GM20000 (cell line): ENCODE measurements around the gene EEIG1.

Experiments
- DNase-seq: peaks from one replicate; pipeline ENCODE4 v3.0.0; 2012; ENCODE audit warnings: low spot score
- TF ChIP-seq, protein P1 (sequence below): IDR thresholded peaks from 2 replicates; pipeline ENCODE4 v1.5.1; 2012; ENCODE audit warnings: mild to moderate bottlenecking, control low read depth; ENCODE audit errors: extremely low read depth, missing control alignments

EEIG1 gene

DNA sequence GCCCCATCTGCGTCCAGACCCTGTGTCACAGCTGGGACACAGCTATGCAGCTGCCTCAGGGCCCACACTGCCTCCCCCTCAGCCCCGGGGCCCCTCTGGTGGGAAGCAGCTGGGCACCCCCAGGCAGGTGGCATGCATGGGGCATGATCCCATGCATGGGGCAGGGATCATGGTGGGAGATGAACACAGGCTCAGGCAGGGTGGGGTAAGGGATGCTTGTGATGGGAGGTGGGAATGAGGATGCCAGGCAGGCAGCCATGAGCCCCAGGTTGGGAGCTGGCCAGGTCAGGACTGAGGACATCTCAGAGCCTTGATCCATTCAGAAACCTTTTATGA is 19.7 kb downstream of the EEIG1 start:
- no peak for DNase-seq
- TF ChIP-seq, protein P1, sequence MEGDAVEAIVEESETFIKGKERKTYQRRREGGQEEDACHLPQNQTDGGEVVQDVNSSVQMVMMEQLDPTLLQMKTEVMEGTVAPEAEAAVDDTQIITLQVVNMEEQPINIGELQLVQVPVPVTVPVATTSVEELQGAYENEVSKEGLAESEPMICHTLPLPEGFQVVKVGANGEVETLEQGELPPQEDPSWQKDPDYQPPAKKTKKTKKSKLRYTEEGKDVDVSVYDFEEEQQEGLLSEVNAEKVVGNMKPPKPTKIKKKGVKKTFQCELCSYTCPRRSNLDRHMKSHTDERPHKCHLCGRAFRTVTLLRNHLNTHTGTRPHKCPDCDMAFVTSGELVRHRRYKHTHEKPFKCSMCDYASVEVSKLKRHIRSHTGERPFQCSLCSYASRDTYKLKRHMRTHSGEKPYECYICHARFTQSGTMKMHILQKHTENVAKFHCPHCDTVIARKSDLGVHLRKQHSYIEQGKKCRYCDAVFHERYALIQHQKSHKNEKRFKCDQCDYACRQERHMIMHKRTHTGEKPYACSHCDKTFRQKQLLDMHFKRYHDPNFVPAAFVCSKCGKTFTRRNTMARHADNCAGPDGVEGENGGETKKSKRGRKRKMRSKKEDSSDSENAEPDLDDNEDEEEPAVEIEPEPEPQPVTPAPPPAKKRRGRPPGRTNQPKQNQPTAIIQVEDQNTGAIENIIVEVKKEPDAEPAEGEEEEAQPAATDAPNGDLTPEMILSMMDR, result no peak

DNA sequence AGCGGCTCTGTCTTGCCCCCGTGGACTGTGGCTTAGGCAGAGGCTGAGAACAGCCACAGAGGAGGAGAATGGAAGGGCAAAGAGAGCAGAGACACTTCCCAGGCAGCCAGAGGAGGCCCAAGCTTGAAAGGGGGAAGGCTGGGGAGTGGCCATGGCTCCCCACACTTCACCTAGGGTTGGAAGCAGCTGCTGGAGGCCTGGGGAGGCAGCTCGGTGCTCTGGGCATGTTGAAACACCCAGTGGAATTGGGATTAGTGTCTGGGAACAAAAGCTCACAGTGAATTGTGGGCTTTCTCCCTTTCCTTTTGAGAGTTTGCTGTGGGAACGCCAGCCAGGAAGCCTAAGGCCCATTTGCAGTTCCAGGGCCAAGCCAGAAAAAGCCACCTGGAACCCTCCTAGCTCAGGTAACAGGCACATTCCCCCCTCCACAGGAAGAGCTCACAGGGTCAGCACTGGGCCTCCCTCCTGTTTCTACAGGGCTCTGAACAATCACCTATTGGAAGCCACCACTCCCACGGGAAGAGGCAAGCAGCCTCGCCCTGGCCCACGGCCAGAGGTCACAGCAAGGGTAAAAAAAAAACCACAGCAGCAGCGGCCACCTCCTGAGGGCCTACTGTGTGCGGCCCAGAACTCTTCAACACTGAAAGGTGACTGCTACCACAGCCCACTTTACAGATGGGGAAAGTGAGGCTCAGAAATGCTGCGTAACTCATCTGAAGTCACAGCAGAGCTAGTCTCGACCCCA is 20.2 kb downstream of the EEIG1 start:
- no peak for DNase-seq
- TF ChIP-seq, protein P1, result no peak

DNA sequence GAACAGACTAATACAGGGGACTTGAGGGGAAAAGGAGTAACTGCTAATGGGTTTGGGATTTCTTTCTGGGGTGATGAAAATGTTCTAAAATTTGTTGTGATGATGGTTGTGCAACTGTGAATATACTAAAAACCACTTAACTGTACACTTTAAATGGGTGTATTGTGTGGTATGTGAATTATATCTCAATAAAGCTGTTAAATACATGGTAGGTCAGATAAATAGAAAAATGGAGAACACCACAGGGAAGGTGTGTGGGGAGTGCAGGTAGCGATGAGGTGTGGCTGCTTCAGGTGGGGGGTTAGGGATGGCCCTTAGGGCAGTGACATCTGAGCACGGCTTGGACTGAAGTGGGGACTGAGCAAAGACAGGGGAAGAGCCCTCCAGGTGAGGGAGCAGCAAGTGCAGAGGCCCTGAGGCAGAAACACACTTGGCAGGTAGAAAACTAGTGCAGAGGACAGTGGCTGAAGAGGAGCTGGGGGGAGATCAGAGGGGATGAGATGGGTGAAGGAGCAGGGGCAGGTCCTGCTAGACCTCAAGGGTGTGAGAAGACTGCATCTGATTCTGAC is 20.9 kb downstream of the EEIG1 start:
- DNase-seq, result no peak
- TF ChIP-seq, protein P1, result no peak

DNA sequence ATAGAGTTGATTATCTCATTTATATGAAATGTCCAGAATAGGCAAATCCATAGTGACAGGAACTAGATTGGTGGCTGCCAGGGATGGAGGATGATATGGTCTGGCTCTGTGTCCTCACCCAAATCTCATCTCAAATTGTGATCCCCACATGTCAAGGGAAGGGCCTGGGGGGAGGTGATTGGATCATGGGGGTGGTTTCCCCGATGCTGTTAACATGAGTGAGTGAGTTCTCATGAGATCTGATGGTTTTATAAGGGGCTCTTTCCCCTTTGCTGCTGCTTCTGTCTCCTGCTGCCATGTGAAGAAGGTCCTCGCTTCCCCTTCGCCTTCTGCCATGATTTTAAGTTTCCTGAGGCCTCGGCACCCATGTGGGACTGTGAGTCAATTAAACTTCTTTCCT is 21.4 kb downstream of the EEIG1 start:
- TF ChIP-seq, protein P1, result no peak
- DNase-seq, result no peak

DNA sequence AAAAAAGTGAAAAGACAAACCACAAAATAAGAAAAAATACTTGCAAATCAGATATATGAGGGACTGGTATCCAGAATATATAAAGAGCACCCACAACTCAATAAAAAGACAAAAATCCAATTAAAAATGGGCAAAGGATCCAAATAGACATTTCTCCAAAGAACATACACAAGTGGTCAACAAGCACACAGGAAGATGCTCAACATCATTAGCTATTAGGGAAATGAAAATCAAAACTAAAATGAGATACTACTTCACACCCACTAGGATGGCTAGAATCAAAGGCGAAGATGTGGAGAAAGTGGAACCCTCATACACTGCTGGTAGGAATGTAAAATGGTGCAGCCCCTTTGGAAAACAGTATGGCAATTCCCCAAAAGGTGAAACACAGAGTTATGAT is 22.1 kb downstream of the EEIG1 start:
- no peak for DNase-seq
- TF ChIP-seq, protein P1, result no peak

DNA sequence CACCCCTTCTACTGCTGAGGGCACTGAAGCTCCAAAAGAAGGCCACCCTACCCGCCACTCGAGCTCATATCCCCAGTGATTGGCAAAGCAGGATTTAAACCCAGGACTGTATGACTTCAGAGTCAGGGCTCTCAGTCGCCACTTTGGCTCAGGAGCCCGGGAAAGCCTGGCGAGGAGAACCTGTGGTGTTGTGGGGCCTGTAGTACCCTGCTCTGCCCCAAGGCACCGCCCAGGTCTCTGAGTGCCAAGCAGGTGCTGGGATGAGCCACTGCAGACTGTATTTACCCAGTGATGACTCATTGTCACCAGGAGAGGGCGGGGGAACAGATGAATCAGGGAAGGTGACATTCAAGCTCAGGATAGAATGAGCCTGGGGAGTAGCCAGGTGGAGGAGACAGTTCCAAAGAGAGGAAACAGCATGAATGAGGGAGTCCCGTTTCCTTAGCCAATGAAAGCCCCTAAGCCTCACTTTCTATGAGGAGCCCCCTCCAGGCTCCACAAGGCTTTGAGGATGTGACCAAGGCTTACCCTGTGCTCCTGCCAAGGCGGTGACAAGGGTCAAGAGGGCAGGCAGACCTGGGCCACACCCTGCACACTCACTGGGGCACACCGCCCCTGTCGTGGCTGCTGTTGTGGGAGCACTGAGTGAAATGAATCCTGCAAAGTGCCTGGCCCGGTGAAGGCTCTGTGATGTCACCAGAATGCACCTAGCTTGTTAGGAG is 25.3 kb downstream of the EEIG1 start:
- TF ChIP-seq, protein P1, result peak; percentile 36
- peak; percentile 80 for DNase-seq

DNA sequence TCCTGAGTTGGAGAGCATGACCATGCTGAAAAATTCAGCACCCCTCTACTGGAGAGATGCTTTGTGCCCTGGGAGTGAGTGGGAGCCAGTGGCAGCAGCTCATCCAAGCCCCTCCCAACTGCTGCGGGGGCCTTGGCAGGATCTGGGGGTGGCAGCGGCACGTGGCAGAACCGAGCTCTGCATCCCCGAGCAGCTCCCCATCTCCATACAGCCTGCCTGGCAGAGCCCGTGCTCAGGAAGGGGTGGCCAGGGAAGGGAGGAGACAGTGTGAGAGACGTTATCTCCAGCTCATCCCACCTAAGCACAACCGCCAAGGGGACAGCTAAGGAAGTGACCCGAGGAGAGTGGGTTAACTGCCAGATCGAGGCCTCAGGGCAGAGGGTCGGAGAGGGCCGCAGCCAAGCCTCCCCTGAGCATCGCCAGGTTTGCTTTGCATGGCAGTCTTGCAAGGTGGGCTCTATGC is 25.9 kb downstream of the EEIG1 start:
- no peak for DNase-seq
- TF ChIP-seq, protein P1, result no peak
